GM12801 (cell line): Measurements from ENCODE around the gene RMRP.

Experiments used
- TF ChIP-seq, protein P1 (sequence below): IDR thresholded peaks from one replicate; pipeline ENCODE4 v1.5.1; 2011; ENCODE audit warnings: control low read depth; ENCODE audit not compliant: insufficient read length; ENCODE audit errors: extremely low read depth

Gene RMRP

DNA sequence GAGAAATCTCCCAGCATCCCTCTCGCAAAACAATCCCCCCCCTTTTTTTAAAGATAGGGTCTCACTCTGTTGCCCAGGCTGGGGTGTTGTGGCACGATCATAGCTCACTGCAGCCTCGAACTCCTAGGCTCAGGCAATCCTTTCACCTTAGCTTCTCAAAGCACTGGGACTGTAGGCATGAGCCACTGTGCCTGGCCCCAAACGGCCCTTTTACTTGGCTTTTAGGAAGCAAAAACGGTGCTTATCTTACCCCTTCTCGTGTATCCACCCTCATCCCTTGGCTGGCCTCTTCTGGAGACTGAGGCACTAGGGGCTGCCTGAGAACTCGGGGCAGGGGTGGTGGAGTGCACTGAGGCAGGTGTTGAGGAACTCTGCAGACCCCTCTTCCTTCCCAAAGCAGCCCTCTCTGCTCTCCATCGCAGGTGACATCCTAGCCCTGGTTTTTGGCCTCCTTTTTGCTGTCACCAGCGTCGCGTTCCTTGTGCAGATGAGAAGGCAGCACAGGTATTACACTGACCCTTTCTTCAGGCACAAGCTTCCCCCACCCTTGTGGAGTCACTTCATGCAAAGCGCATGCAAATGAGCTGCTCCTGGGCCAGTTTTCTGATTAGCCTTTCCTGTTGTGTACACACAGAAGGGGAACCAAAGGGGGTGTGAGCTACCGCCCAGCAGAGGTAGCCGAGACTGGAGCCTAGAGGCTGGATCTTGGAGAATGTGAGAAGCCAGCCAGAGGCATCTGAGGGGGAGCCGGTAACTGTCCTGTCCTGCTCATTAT is 22.7 kb upstream of the RMRP start:
- TF ChIP-seq, protein P1, sequence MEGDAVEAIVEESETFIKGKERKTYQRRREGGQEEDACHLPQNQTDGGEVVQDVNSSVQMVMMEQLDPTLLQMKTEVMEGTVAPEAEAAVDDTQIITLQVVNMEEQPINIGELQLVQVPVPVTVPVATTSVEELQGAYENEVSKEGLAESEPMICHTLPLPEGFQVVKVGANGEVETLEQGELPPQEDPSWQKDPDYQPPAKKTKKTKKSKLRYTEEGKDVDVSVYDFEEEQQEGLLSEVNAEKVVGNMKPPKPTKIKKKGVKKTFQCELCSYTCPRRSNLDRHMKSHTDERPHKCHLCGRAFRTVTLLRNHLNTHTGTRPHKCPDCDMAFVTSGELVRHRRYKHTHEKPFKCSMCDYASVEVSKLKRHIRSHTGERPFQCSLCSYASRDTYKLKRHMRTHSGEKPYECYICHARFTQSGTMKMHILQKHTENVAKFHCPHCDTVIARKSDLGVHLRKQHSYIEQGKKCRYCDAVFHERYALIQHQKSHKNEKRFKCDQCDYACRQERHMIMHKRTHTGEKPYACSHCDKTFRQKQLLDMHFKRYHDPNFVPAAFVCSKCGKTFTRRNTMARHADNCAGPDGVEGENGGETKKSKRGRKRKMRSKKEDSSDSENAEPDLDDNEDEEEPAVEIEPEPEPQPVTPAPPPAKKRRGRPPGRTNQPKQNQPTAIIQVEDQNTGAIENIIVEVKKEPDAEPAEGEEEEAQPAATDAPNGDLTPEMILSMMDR, result no peak

DNA sequence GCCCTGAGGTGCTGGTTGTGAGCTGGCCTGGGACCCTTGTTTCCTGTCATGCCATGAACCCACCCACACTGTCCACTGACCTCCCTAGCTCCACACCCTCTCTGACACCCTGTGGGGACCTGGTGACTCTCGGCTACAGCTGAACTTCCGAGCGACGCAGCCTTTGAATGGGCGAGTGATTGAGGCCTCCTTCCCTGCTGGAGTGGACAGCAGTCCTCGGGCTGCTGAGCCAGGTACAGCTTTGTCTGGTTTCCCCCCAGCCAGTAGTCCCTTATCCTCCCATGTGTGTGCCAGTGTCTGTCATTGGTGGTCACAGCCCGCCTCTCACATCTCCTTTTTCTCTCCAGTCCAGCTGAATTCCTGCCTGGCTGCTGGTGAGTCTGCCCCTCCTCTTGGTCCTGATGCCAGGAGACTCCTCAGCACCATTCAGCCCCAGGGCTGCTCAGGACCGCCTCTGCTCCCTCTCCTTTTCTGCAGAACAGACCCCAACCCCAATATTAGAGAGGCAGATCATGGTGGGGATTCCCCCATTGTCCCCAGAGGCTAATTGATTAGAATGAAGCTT is 22.0 kb upstream of the RMRP start:
- TF ChIP-seq, protein P1, result no peak

DNA sequence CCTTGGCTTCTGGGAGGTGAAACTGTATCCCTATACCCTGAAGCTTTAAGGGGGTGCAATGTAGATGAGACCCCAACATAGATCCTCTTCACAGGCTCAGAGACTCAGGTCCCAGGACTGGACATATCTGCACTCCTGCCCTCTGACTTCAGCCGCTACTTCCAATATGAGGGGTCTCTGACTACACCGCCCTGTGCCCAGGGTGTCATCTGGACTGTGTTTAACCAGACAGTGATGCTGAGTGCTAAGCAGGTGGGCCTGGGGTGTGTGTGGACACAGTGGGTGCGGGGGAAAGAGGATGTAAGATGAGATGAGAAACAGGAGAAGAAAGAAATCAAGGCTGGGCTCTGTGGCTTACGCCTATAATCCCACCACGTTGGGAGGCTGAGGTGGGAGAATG is 21.3 kb upstream of the RMRP start:
- TF ChIP-seq, protein P1, result no peak

DNA sequence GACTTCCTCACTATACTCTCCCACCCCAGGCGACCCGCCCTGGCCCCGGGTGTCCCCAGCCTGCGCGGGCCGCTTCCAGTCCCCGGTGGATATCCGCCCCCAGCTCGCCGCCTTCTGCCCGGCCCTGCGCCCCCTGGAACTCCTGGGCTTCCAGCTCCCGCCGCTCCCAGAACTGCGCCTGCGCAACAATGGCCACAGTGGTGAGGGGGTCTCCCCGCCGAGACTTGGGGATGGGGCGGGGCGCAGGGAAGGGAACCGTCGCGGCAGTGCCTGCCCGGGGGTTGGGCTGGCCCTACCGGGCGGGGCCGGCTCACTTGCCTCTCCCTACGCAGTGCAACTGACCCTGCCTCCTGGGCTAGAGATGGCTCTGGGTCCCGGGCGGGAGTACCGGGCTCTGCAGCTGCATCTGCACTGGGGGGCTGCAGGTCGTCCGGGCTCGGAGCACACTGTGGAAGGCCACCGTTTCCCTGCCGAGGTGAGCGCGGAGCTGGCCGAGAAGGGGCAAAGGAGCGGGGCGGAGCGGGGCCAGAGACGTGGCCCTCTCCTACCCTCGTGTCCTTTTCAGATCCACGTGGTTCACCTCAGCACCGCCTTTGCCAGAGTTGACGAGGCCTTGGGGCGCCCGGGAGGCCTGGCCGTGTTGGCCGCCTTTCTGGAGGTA is 18.0 kb upstream of the RMRP start:
- TF ChIP-seq, protein P1, result no peak

DNA sequence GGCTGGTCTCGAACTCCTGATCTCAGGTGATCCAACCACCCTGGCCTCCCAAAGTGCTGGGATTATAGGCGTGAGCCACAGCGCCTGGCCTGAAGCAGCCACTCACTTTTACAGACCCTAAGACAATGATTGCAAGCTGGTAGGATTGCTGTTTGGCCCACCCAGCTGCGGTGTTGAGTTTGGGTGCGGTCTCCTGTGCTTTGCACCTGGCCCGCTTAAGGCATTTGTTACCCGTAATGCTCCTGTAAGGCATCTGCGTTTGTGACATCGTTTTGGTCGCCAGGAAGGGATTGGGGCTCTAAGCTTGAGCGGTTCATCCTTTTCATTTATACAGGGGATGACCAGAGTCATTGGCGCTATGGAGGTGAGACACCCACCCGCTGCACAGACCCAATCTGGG is 17.4 kb upstream of the RMRP start:
- TF ChIP-seq, protein P1, result no peak

DNA sequence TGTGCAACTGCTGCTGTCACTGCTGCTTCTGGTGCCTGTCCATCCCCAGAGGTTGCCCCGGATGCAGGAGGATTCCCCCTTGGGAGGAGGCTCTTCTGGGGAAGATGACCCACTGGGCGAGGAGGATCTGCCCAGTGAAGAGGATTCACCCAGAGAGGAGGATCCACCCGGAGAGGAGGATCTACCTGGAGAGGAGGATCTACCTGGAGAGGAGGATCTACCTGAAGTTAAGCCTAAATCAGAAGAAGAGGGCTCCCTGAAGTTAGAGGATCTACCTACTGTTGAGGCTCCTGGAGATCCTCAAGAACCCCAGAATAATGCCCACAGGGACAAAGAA is 16.2 kb upstream of the RMRP start:
- TF ChIP-seq, protein P1, result no peak

DNA sequence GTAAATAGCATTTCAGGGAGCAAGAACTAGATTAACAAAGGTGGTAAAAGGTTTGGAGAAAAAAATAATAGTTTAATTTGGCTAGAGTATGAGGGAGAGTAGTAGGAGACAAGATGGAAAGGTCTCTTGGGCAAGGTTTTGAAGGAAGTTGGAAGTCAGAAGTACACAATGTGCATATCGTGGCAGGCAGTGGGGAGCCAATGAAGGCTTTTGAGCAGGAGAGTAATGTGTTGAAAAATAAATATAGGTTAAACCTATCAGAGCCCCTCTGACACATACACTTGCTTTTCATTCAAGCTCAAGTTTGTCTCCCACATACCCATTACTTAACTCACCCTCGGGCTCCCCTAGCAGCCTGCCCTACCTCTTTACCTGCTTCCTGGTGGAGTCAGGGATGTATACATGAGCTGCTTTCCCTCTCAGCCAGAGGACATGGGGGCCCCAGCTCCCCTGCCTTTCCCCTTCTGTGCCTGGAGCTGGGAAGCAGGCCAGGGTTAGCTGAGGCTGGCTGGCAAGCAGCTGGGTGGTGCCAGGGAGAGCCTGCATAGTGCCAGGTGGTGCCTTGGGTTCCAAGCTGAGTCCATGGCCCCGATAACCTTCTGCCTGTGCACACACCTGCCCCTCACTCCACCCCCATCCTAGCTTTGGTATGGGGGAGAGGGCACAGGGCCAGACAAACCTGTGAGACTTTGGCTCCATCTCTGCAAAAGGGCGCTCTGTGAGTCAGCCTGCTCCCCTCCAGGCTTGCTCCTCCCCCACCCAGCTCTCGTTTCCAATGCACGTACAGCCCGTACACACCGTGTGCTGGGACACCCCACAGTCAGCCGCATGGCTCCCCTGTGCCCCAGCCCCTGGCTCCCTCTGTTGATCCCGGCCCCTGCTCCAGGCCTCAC is 15.6 kb upstream of the RMRP start, which contains the start of gene CA9:
TSS of gene CA9 (plus strand) at position 797 of the 893 bp plus-strand sequence. CDS start at position 829, 32 bp downstream.
- TF ChIP-seq, protein P1, result no peak
